Psoas muscle (tissue), 8 donors: ENCODE results near the gene CSNK1G1. TPM values are rescaled to one million over a fixed set of nuclear protein-coding genes. Genes with fewer than 3 reads are reported as not detected.

Source experiments
- ATAC-seq, 4 donors: fragments of 200-7000 bp; cut with Tn5 transposase; one replicate each; pipeline ENCODE4 v1.9.1; 2020; ENCODE audit warnings: moderate library complexity in 3 of 4, mild to moderate bottlenecking in 2 of 4
- DNase-seq, 2 donors: peaks; one replicate each; pipeline ENCODE4 v3.0.0-alpha.2; 2020
- H3K27ac ChIP-seq: fragments of 200-600 bp; one replicate; pipeline ENCODE4 v1.8.0; 2022
- H3K27me3 ChIP-seq, 3 donors: fragments of 200-600 bp in 1 of 3; one replicate each; pipeline versions ENCODE4 v1.6.1 to v1.8.0; 2013 to 2022; ENCODE audit warnings: low read length in 2 of 3, mild to moderate bottlenecking in 2 of 3, moderate library complexity in 1 of 3; ENCODE audit not compliant: insufficient read depth in 3 of 3
- H3K36me3 ChIP-seq, 2 donors: fragments of 200-600 bp in 1 of 2; one replicate each; pipeline versions ENCODE4 v1.6.1 to v1.8.0; 2013 to 2022; ENCODE audit warnings: low read depth in 1 of 2, mild to moderate bottlenecking in 1 of 2, moderate library complexity in 1 of 2; ENCODE audit not compliant: insufficient read depth in 1 of 2
- H3K4me1 ChIP-seq: fragments of 200-600 bp; one replicate; pipeline ENCODE4 v1.8.0; 2022
- H3K4me3 ChIP-seq: fragments of 200-600 bp; one replicate; pipeline ENCODE4 v1.8.0; 2022; ENCODE audit warnings: mild to moderate bottlenecking
- H3K9me3 ChIP-seq: fragments of 200-600 bp; one replicate; pipeline ENCODE4 v1.8.0; 2022
- WGBS, 3 donors: extraction: QIAGEN DNeasy Blood & Tissue Kit; methylation state at CpG; one replicate each; pipeline versions ENCODE4 v1.1.6 to v1.1.7; 2013; 5-methylcytosine and 5-hydroxymethylcytosine counted together
- intact Hi-C, 2 donors: fragments of 100-400 bp; cut with DNase I; formaldehyde crosslinking; loops; one replicate each; pipeline versions ENCODE4 v1.11.0 to v1.14.2; 2022
- polyA plus RNA-seq, 3 donors: library from polyadenylated mRNA; stranded (reverse); fragments of 200-250 nt; gene quantifications; one replicate each; pipeline ENCODE4 v1.2.3, GENCODE V29; 2013
- total RNA-seq, 4 donors: library from RNA; stranded (reverse); fragmentation: NEBNext Ultra II Directional in 2 of 4; extraction: Animal tissue kit (Norgen Biotek cat#: 25700) in 2 of 4; gene quantifications; one replicate each; pipeline versions ENCODE4 v1.2.1 to v1.2.4, GENCODE V29; 2021 to 2023
- TF ChIP-seq, protein P1 (sequence below): fragments of 200-600 bp; IDR thresholded peaks from one replicate; pipeline ENCODE4 v1.8.0; 2022; ENCODE audit warnings: antibody characterized with exemption
- donor health status: healthy with polysubstance abuse.
- donor health status: DM: no; HTN: no; CAD: no; lungs with moderate emphysema.
- donor health status: Bipolar disorder and iron deficiency.
- donor health status: healthy.
- donor health status: DM: yes; HTN: yes; CAD: no.
- donor health status: DM: no; HTN: no; CAD: no.
- donor health status: DM: no; HTN: no; CAD: no.
- donor health status: DM: yes; HTN: yes; CAD: no.

CSNK1G1 gene
- total and polyA plus RNA-seq, 7 donors, result 1.9 to 9.6 (median 7.1) TPM

DNA sequence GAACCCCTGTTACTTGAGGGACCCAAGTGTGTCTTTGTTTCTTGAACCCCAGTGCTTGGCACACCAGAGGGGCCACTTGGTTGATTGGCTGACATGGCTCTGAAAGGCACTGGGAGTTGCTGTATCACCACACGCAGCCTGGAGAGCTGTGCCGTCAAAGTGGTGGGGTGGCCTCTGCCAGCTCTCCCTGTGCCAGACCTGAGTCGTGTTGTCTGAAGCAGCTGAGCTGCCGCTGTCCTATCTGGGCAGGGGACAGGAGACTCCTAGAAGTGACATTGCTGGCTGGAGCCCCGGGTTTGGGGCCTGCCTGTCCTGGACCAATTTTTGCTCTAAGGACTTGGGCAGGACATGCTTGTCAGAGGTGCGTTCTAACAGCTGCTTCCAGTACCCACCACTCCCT is 209.9 kb downstream of the CSNK1G1 start:
- peaks cover 0 to 1% (median 0%) of the 10 kb centered on the region in 3 donors for H3K27me3 ChIP-seq
- intact Hi-C loops, result no loop called here
- H3K4me3 ChIP-seq, result no peak overlapping the region
- H3K4me1 ChIP-seq, result peaks cover under 1% of the 10 kb centered on the region
- WGBS, 3 donors, result 42 to 61% (median 50%) methylated on average over 6 of the region's 6 CpGs
- H3K36me3 ChIP-seq, result peaks cover 0 to 49% of the 10 kb centered on the region in 2 donors
- no peak overlapping the region for H3K27ac ChIP-seq
- TF ChIP-seq, protein P1, sequence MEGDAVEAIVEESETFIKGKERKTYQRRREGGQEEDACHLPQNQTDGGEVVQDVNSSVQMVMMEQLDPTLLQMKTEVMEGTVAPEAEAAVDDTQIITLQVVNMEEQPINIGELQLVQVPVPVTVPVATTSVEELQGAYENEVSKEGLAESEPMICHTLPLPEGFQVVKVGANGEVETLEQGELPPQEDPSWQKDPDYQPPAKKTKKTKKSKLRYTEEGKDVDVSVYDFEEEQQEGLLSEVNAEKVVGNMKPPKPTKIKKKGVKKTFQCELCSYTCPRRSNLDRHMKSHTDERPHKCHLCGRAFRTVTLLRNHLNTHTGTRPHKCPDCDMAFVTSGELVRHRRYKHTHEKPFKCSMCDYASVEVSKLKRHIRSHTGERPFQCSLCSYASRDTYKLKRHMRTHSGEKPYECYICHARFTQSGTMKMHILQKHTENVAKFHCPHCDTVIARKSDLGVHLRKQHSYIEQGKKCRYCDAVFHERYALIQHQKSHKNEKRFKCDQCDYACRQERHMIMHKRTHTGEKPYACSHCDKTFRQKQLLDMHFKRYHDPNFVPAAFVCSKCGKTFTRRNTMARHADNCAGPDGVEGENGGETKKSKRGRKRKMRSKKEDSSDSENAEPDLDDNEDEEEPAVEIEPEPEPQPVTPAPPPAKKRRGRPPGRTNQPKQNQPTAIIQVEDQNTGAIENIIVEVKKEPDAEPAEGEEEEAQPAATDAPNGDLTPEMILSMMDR, result no peak
- H3K9me3 ChIP-seq, result no peaks in the 10 kb centered on the region
- DNase-seq (no peak), ATAC-seq (peak in 1 of 4 donors; percentile 32)

DNA sequence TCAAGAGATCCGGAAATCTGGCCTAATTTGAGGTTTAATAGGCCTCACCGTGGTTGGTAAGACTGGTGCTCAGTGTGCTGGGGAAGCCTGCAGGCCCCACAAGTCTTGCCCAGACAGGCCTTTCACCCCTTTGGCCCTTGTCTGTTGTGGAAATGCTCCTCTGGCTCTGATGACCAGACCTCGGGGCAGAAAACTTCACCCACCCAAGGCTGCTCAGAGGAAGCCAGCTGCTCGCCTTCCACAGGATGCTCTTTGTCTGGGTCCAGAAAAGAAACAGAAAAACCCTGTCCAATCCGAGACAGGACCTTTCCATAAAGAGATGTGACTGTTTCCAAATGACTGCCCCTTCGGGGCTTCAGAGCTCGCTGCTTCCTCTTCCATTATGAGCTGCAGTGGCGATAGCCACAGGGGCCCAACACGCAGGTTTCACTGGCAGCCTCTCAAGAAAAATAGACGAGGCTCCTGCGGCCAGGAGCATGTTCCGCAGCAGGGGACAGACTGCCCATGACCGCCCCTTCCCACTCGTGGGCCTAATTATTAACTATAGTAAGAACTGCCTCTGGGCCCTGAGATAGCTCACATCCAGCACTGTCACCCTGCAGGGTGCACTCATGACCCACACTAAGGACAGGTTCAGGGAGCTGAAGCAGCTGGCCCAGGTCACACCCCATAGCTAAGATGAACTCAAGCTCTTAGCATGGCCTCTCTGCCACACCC is 211.2 kb downstream of the CSNK1G1 start:
- ATAC-seq, result no peak
- Histone ChIP-seq H3K27me3 (no peaks in the 10 kb centered on the region), H3K36me3 (peaks cover 0 to 60% of the 10 kb centered on the region in 2 donors), H3K27ac (no peak overlapping the region), H3K9me3 (no peaks in the 10 kb centered on the region), H3K4me3 (no peak overlapping the region), H3K4me1 (no peaks in the 10 kb centered on the region)
- intact Hi-C loops, result no loop called here
- DNase-seq, result no peak
- TF ChIP-seq, protein P1, result no peak
- 76 to 79% (median 78%) methylated on average over 14 of the region's 14 CpGs for WGBS, 3 donors

DNA sequence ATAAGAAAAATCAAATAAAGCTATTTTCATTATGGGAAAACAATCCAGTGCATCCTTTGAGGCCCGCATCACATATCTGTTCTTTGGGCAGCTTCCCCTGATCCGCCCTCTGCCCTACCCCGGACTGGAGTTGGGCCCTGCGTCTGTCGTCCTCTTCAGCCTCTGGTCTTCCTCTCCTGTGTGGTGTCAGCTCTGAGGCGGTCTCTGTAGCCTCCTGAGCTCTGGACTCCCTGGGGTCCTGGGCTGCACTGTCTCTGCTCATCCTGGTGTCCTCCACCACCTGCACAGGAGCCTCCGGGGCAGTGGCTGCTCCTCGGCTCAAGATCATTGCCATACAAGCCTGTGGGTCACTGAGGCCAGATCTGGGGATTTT is 211.8 kb downstream of the CSNK1G1 start:
- Histone ChIP-seq H3K9me3 (no peaks in the 10 kb centered on the region), H3K27me3 (no peaks in the 10 kb centered on the region), H3K4me1 (no peaks in the 10 kb centered on the region), H3K36me3 (peaks cover 0 to 60% of the 10 kb centered on the region in 2 donors), H3K27ac (no peak overlapping the region), H3K4me3 (no peak overlapping the region)
- WGBS, 3 donors, result 82 to 87% (median 82%) methylated on average over 8 of the region's 8 CpGs
- TF ChIP-seq, protein P1, result no peak
- ATAC-seq, result no peak
- no peak for DNase-seq
- intact Hi-C loops, result no loop called here

DNA sequence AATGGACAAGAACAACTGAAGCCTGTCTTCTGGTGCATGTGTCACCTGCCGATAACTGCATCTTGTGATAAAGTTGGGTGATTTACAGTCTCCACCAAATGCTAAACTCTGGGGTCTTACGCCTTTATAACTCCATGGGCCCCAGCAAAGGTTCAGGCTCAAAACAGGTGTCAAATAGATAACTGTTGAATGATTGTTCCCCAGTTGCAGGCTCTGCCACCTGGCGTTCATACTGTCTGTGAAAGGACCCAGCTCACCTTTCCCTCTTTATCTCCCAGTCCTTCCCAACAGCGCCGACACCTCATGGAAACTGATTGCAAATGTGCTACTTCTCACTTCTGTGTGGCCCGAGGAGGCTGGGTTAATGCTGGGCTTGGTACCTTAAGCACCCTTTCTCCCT is 212.7 kb downstream of the CSNK1G1 start:
- Histone ChIP-seq H3K27me3 (no peaks in the 10 kb centered on the region), H3K27ac (no peak overlapping the region), H3K4me3 (no peak overlapping the region), H3K4me1 (no peaks in the 10 kb centered on the region), H3K36me3 (peaks cover 0 to 68% of the 10 kb centered on the region in 2 donors), H3K9me3 (no peaks in the 10 kb centered on the region)
- intact Hi-C loops, result no loop called here
- 84 to 92% (median 88%) methylated on average over 6 of the region's 6 CpGs for WGBS, 3 donors
- TF ChIP-seq, protein P1, result no peak
- ATAC-seq (no peak), DNase-seq (no peak)
